GM18520 (cell line): ENCODE measurements around the gene ACOX1.
A peak's percentile ranks its signal among the peaks of the same experiment; 100 is the strongest.

Experiments used
- ATAC-seq: cut with Tn5 transposase; IDR thresholded peaks from one replicate; pipeline ENCODE4 v1.9.1; 2021; ENCODE audit not compliant: unreplicated experiment

The ACOX1 gene

DNA sequence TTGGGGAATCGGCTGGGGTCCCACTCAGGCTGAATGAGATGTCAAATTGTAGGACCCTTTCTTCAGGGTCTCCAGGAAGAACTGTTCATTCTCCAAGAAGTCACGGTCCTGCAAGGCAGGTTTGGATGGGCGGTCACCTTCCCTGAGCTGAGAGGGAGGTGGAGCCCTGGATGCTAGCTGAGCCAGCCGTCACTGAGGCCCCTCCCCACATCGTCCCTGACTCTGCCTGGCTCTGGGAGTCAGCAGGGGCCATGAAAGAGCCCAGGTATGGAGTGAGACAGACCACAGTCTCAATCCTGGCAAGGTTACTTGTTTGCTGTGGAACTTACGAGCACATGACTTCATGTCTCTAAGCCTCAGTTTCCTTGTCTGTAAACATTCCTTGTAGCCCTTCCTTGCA, 68.3 kb downstream of the ACOX1 start:
- ATAC-seq = no peak

DNA sequence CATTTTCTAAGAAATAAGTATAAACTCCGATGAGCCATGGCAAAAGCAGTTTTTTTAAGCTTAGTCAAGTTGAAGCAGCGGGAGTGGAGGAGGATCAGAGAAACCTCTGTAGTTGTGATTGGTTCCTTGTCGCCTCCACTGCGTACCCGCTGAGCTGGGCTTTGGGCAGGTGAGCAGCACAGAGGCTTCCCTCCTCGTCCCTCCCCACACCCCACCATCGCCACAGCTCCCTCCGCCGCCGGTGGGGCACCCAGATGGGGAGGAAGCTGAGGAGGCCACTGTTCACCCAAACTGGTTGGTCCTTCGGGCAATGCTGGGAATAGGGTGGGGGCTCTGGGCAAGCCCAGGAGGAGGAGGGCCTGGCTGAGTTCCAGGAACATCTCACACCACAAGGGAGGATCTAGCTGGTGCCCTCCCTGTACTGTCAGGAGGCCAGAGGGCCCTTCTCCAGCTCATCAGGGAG, 69.1 kb downstream of the ACOX1 start:
- ATAC-seq = no peak

DNA sequence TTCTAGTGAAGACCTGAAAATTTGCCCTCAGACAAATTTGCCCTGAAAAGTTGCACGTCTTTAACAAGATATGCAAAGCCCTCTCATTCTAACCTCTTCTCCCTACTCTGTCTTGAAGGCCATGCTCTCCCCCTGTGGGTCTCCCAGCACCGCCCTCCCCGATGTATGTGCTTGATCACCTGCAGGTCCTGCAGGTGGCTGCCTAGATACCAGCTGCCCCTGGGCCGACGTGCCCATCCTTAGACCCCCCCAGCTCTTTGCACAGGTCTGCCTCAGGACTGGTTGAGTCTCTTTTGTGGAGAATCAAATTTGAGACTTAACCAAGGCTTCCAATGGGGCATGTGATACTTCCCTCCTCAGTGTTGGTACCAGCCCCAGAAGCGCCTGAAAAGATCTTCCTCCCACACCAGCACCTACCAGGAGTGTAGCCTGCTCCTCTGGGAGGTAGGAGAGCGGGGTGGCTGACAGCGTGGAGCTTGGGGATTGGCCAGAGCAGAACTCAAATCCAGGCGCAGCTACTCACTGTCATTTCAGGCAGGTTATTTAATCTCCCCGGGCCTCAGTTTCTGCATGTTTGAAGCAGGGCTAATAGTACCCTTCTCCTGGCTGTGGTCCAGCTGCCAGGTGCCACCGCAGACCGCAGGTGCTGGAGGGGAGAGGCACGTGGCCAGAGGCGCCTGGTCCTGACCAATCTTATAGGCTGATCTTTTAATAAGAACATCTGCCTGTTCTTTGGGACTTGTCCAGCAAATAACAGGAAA, 69.7 kb downstream of the ACOX1 start:
- no peak for ATAC-seq

DNA sequence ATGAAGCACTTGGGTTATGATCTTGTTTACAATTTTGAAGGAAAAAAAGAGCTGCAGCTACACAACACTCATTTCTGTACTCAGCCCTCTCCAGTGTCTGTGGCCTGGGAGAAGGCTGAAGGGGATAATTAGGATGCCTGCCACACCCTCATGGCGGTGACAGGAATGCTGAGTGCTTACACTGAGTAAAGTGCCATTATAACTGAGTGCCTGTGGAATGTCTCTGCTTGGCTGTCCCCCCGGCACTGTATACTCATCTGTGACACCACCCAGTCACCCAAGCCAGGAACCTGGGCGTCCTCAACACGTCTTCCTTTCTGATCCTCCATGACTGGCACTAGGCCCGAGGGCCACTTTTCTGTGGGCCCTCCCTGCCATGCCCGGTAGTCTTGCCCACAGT, 70.8 kb downstream of the ACOX1 start:
- ATAC-seq = no peak

DNA sequence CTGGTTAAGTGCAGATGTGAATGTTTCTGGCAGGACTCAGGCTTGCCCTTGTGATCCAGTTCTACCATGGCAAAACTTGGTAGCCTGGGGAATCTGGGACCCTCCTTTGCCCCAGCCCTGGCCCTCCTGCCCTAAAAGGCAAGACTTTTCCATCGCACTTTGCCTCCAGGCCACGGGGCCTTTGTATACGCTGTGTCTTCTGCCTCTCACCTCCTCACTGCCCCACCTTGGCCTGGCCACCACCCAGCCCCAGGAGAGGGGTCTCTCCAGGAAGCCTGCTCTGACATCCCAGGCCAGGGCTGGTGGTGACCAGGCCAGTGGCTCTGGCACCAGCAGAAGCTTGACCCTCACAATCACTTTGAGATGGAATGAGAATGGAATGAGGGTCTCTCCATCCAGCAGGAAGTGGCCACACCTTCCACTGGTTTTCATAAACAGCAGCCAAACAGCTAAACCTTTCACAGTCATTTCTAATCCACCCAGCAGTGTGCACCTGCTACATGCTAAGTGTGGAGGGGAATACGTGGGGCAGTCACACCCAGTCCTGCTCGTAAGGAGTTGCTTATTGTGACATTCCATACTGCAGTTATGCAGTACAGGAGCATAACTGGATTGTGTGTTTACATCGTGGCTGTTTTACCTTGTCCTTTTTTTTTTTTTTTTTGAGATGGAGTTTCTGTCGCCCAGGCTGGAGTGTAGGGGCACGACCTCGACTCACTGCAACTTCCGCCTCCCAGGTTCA, 72.7 kb downstream of the ACOX1 start:
- ATAC-seq = no peak

DNA sequence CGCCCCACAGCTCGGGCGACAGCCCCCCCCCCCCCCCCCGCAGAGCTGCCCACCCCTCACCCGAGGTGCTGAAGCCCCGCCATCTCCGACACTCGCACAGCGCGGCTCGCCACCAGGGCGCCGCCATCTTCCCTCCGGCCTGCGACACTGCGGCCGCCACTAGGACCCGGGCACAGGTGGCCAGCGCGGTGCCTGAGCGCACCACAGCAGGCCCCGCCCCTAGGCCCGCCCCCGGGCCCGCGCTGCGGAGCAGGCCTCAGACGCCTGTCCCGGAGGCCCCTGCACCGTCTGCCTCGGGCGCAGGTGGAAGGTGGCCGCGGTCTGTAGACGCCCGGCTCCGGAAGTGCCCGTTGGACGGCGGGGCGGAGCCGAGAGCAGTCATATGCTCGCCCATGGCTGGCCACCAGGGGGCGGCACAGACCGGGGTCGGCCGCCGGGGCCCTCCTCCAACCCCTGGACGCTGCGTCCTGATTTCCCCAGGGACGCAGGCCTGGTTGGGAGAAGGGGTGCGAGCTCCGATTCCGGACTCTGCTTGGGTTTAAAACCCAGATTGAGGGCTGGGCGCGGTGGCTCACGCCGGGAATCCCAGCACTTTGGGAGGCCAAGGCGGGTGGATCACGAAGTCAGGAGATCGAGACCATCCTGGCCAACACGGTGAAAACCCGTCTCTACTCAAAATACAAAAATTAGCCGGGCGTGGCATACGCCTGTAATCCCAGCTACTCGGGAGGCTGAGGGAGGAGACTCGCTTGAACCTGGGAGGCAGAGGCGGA, 74.0 kb downstream of the ACOX1 start, which contains the start of gene MRPL38:
TSS of gene MRPL38 (minus strand) at position 136 of the 773 bp plus-strand sequence. CDS start at position 127, 9 bp downstream.
- ATAC-seq = peak; percentile 94

DNA sequence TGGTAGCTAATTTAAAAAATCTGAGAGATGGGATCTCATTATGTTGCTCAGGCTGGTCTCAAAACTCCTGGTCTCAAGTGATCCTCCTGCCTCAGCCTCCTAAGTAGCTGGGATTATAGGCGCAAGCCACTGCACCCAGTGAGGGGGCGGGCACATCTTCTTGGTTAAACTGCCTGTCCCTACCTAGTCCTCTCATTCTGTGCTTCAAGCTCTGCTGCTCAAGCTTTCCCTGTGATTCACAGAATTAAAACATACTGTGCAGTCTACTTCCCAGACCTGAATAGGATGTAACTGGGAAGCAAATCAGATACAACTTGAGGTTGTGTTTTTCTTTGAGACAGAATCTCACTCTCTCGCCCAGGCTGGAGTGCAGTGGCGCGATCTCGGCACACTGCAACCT, 76.6 kb downstream of the ACOX1 start:
- no peak for ATAC-seq

DNA sequence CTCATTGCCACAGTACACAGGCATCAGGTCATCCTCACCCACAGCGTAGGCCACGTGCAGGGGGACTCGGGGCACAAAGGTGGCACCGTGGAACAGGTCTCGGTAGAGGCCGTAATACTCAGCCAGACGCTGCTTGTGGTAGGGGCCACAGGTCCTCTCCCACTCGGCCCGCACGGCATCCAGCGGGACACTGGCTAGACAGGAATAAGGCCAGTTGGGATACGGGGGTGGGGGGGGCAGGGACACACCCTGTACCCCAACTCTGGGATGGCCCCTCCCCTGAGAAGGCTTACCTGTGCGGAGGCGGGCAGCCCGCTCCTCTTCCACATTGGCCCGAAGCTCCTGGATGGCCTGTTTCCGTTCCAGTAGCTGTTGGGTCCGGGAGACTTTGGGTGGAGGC, 77.2 kb downstream of the ACOX1 start:
- ATAC-seq = no peak

DNA sequence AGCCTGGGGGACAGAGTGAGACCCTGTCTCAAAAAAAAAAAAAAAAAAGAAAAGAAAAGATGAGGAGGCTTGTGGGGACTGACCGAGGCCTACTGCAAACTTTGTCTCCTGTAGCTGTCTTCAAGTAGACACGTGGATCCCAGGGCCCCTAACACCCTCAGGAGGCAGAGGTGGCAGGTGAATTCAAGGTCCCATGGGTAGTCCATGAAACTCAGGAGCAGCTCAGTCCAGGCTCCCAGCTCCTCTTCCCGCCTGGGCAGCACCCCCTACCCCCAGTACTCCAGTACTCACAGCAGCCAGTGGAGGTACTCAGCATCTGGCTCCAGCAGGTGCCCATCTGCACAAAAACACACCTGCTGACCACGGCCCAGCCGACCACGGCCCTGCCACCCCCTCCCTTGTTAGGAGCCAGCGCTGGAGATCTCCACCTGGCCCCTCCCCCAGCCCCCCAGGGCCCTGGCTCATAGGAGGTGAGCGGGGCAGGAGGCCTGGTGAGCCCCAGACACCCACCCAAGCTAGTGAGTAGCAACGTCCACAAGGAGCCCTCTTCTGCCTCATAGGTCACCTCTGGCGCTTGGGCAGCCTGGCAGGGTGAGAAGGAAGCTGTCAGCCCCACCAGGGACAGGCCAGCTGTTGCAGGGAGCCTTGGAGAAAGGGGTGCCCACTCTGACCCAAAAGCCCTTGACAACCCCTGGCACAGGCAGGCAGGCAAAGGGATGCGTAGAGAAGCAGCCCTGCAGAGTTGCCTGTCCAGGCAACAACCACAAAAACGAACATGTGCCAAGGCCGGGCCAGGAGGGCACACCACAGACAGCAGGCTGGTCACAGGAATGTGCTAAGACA, 78.1 kb downstream of the ACOX1 start:
- ATAC-seq = no peak

DNA sequence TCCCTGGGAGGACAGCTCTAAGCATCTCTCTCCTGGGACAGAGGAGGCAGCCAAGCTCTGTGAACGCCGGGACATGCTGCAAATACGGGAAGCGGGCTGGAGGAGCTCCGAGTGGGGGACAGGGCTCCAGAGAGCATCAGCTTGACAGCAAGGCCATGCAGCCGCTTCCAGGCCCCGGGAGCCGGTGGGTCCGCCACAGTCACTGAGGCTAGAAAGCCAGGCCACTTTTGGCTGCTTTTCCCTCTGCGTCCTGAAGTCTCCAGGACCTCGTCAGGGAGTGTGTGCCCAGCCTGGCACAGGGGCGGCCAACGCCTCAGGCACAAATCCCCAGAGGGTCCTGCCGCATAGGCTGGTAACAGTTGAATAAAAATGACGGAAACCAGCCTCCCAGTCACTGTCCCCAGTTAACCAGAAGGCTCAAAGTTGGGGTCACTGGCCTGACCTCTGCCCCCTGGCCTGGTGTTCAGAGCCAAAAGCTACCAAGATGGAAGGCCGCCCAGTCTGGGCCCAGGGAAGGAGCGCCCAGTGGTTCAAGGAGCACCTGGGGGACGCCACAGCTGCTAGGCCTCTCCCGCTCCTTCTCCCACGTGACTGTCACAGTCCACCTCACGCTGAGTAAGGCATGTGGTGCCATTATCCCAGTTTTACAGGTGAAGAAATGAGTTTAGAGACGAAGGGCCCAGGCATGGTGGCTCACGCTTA, 79.0 kb downstream of the ACOX1 start:
- ATAC-seq = no peak

DNA sequence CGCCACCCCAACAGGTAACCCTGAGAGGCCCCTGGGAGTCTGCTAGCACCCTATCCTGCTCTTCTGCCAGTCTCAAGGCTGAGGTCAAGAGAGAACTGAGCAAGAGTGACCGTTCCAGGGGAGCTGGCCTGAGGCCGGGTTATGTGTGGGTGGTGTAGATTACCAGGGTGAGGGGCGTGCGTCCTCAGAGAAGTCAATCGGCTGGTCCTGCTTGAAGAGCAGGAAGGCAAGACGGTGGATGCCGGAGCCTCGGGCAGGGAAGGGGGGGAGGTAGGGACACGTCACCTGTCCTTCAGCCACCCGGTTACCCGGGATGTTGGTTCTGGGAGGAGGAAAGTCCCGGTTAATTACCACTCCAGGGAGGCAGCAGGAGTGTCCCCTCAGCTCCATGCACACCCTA, 79.6 kb downstream of the ACOX1 start:
- ATAC-seq = no peak

DNA sequence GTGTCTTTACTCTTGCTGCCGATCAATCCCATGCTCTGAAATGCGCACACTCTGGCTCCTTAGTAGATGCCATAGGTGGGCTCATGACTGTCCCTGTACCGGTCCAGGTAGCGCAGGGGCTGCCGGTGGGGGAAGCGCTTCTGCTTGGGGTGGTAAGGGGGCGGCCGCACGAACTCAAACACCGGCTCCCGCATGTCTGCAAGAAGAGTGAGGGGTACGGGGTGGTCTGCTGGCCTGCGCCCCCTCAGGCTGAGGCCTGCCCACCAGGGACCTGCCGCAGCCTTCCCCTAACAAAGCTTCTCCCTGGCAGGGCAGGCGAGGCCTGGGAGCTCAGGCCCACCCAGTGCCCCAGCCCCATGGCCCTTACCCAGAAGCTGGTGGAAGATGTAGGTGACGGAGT, 80.2 kb downstream of the ACOX1 start:
- ATAC-seq = no peak

DNA sequence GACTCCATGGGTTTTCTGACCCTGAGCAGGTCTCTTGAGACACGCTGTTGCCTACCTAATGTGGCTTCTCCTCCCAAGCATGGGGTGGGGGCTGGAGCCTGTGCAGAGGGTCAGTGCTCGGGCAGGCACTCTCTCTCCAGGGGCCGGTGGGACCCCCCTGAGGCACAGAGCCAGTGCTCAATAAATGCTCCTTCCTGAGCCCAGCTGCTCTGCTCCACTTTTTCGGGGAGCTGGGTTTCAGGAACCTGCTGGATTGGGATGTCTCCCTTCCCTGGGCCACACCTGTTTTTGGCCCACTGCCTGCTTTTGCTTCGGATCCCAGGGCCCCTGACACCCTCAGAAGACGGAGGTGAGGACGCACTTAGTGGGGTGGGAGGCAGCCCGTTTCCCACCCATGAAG, 80.9 kb downstream of the ACOX1 start:
- ATAC-seq = no peak

DNA sequence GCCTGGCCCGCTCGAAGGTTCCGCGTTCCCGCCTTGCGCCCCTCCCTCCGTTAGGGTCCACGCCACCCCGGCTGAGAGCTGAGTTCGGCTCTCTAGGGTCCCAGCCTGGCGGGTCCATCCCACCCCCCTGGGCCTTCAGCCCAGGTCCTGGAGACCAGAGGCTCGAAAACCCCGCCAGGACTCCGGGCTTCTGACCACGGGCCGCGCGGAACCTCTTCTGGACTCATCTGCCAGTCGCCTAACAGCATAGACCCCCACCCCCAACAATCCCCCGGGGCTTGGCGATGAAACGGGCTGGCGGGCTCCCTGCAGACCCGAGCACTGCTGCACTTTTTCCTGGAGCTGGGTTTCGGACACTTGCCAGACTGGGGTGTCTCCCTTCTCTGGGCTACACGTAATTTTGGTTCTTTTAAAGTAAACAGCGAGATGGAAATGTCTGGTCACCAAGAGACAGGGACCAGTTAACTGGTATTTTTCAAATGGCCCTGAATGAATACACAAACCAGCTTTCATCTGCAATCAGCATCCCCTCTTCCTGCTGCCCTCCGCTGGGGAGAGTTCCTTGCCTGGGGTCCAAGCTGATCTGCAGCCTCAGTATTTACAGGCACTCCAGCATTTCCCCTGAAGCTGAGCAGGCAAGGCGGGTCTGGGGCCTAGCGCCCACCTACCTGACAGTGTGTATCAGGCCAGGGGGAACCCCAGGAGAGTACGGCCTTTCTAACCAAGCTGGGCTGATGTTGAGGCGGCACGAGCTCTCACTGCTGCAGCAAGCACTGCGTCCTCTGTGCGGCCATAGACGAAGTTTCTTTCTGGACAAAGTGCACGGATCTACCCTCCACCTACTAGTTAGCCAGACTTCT, 81.6 kb downstream of the ACOX1 start:
- ATAC-seq = no peak

DNA sequence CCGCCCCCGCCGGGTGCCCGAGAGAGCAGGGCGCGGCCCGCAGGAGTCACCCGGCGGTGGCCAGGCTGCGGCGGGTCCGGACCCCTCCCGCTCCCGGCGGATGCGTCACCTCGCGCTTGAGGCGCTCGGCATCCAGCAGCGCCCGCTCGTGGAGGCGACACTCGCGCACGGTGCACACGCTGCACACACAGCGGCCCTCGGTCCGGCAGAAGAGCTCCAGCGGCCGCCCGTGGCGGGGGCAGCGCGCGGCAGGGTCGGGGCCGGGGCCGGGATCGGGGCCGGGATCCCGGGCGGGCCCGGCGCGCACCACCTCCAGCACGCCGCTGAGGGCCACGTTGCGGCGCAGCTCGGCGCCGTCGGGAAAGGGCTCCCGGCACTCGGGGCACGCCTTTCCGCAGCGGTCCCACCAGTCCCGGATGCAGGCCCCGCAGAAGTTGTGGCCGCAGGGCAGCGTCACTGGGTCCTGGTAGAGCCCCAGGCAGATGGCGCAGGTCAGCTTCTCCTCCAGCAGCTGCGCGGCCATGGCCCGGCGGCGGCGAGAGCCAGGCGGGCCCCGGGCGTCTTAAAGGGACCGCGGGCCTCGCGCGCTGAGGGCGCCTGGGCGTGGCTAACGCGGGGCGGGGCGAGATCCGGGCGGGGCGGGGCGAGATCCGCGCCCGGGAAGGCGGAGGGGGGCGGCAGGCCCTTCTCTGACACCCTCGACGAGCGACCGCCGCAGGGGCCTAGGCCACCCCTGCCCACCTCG, 82.4 kb downstream of the ACOX1 start, which contains the start of gene TRIM65:
TSS of gene TRIM65 (minus strand) at position 537 of the 745 bp plus-strand sequence. CDS start at position 523, 14 bp downstream.
- ATAC-seq = peak; percentile 48

DNA sequence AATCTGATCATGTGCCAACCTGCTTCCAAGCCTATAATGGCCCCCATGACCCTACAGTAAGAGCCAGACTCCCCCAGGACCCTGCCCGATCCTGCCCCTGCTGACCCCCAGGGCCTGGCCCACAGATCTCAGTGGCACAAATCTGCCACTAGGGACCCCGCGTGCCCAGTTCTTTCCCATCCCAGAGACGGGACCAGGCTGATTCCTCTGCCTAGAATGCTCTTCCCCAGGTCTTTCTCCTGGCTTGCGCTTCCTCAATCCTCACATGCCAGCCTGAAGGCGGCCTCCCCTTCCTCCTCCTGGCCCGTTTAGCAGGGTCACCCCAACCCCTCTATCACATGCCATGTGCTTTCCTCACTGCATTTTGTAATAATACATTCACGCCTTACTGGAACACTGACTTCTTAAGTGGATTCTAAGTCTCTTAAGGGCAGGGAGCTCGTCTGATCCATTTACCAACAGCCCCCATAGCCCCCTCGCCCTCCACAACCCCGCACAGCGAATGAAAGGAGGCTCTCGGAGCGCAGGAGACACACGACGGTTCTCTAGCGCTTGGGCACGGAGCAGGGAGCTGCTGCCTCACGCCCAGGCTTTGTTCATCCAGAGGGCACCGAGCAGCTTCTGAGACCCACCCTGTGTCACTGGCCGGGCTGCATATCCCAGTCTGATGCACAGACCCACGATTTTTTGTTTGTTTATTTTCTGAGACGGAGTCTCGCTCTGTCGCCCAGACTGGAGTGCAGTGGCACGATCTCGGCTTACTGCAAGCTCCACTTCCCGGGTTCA, 83.4 kb downstream of the ACOX1 start:
- ATAC-seq = no peak

DNA sequence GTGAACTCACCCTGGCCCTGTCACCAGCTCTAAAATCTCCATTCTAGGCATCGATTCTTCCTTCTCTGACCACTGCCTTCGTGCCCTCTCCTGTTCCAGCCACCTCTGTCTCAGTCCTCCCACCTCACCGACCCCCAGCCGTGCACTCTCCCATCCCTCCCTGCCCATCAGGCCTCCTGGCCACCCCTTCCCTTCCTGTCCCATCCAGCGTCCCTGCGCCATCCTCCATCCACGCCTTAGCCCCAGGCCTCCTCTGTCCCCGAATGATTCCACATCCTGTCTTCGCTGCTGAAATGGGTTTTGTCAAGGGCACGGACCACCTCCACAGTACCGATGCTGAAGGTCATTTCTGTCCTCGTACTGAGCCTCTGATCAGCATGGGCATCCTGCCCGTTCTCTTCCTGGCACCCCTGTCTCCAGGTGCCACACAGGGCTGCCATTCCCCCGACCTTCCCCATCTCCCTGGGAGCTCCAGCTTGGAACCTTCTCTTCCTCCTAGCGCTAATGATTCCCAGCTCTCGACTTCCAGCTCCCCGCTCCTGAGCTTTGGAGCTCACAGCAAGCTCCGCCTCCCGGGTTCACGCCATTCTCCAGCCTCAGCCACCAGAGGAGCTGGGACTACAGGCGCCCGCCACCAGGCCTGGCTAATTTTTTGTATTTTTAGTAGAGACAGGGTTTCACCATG, 84.8 kb downstream of the ACOX1 start:
- no peak for ATAC-seq
